ENCODE data around the gene POLL.

DNA sequence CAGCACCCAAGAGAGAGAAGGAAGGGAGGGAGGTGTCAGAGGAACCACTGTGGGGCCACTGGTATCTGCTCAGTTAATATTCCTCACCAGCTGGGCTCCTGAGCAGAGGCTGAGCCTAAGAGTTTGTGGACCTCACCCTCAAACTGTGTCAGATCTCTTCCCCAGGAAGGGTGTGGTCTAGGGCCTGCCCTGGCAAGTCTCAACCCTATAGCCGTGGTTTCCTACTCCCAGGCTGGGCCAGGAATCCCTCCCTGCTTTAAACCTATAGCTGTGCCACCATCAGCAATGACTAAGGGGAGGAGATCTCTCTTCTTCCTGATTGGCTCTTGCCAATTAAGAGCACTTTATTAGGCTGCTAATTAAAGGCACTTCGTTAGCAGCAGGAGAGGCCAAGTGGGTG lies 29.9 kb downstream of the POLL start:
- TF ChIP-seq, protein P1, sequence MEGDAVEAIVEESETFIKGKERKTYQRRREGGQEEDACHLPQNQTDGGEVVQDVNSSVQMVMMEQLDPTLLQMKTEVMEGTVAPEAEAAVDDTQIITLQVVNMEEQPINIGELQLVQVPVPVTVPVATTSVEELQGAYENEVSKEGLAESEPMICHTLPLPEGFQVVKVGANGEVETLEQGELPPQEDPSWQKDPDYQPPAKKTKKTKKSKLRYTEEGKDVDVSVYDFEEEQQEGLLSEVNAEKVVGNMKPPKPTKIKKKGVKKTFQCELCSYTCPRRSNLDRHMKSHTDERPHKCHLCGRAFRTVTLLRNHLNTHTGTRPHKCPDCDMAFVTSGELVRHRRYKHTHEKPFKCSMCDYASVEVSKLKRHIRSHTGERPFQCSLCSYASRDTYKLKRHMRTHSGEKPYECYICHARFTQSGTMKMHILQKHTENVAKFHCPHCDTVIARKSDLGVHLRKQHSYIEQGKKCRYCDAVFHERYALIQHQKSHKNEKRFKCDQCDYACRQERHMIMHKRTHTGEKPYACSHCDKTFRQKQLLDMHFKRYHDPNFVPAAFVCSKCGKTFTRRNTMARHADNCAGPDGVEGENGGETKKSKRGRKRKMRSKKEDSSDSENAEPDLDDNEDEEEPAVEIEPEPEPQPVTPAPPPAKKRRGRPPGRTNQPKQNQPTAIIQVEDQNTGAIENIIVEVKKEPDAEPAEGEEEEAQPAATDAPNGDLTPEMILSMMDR (optimal IDR thresholded peaks at IDR 0.05 in 1 of 3, IDR thresholded peaks at IDR 0.05 in 1 of 3, conservative IDR thresholded peaks at IDR 0.05 in 1 of 3; ENCODE audit: extremely low read depth in 1 of 3, insufficient read depth in 2 of 3, low read length in 3 of 3), result no peak
- no peak for TF ChIP-seq EZH2 (IDR thresholded peaks at IDR 0.05; ENCODE audit: low read length)

Measured in keratinocyte (primary cell).